ENCODE results near the gene TBX18. TPM values are rescaled to one million over a fixed set of nuclear protein-coding genes. Genes with fewer than 3 reads are reported as not detected.

TBX18 gene
- total RNA-seq, 1 experiment from 2014 or later: 0.15 TPM

DNA sequence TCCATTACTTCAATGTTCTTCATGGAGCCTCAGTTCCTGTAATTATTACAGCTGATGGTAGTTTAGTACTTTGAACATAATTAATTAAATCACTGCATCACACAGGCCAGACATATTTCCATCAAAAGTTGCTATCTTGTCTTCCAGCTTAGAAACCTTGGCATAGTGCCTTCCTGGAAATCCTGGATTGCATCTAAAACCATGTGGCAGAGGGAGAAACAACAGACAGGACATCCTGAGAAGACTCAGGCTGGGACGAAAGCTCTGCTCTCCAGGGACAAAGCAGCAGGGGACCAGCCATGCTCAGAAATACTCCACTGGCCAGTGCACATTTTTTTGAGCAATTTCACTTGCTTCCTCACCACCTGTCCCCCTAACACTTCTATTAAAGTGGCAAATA is 55.3 kb downstream of the TBX18 start (continued):
- TF ChIP-seq, protein P1, sequence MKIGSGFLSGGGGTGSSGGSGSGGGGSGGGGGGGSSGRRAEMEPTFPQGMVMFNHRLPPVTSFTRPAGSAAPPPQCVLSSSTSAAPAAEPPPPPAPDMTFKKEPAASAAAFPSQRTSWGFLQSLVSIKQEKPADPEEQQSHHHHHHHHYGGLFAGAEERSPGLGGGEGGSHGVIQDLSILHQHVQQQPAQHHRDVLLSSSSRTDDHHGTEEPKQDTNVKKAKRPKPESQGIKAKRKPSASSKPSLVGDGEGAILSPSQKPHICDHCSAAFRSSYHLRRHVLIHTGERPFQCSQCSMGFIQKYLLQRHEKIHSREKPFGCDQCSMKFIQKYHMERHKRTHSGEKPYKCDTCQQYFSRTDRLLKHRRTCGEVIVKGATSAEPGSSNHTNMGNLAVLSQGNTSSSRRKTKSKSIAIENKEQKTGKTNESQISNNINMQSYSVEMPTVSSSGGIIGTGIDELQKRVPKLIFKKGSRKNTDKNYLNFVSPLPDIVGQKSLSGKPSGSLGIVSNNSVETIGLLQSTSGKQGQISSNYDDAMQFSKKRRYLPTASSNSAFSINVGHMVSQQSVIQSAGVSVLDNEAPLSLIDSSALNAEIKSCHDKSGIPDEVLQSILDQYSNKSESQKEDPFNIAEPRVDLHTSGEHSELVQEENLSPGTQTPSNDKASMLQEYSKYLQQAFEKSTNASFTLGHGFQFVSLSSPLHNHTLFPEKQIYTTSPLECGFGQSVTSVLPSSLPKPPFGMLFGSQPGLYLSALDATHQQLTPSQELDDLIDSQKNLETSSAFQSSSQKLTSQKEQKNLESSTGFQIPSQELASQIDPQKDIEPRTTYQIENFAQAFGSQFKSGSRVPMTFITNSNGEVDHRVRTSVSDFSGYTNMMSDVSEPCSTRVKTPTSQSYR (CRISPR knock-in tag; IDR thresholded peaks at IDR 0.05): no peak
- TF ChIP-seq ESRRA (CRISPR knock-in tag; IDR thresholded peaks at IDR 0.05; ENCODE audit: borderline replicate concordance): no peak
- TF ChIP-seq ZNF671 (CRISPR knock-in tag; IDR thresholded peaks at IDR 0.05): no peak
- no peak for TF ChIP-seq CREM (CRISPR knock-in tag; IDR thresholded peaks at IDR 0.05)
- TF ChIP-seq ELF4 (CRISPR knock-in tag; IDR thresholded peaks at IDR 0.05; ENCODE audit: low read depth): no peak
- no peak for TF ChIP-seq EMX1 (CRISPR knock-in tag; IDR thresholded peaks at IDR 0.05)
- TF ChIP-seq CBFB (CRISPR knock-in tag; IDR thresholded peaks at IDR 0.05; ENCODE audit: low read depth): no peak

DNA sequence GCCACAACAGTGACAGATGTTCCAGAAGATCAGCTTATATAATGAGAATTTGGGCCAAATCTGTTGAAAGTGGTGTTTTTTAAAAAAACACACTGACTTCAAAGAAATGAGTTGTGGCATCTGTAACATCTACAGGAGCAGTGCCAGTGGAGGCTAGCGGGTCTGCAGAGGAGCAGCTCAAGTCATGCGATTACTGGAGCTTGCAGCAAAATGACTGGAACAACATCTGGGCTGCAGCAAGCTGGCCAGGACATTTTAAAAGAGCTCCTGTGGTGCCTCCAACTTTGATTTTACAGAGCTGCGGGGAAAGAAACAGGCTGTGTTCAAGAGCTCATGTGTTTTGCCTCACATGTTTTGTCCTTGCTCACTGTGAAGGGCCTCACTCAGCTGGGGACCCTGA is 57.2 kb downstream of the TBX18 start:
- ATAC-seq (no peak), DNase-seq (ENCODE audit: low spot score) (no peak)
- ChIA-PET POLR2A (no interaction called here), CTCF (interaction anchor here (0.6 kb wide), 1 partner anchor 21 kb away, joined by 3 read pairs; no protein-coding TSS in a partner anchor)
- TF ChIP-seq RORB (CRISPR knock-in tag; IDR thresholded peaks at IDR 0.05): no peak
- TF ChIP-seq, protein P2, sequence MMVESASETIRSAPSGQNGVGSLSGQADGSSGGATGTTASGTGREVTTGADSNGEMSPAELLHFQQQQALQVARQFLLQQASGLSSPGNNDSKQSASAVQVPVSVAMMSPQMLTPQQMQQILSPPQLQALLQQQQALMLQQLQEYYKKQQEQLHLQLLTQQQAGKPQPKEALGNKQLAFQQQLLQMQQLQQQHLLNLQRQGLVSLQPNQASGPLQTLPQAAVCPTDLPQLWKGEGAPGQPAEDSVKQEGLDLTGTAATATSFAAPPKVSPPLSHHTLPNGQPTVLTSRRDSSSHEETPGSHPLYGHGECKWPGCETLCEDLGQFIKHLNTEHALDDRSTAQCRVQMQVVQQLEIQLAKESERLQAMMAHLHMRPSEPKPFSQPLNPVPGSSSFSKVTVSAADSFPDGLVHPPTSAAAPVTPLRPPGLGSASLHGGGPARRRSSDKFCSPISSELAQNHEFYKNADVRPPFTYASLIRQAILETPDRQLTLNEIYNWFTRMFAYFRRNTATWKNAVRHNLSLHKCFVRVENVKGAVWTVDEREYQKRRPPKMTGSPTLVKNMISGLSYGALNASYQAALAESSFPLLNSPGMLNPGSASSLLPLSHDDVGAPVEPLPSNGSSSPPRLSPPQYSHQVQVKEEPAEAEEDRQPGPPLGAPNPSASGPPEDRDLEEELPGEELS (CRISPR knock-in tag; IDR thresholded peaks at IDR 0.05): no peak
- no peak for TF ChIP-seq SMAD3 (CRISPR knock-in tag; IDR thresholded peaks at IDR 0.05; ENCODE audit: borderline replicate concordance)
- no peak for TF ChIP-seq NR1H2 (CRISPR knock-in tag; IDR thresholded peaks at IDR 0.05)
- 0 out of 2 replicates have a peak, but pooled peaks cover 1% of the 10 kb centered on the region for H3K27me3 Mint-ChIP-seq (ENCODE audit: low read depth)
- H3K4me1 Mint-ChIP-seq: no peaks in the 10 kb centered on the region
- no peak overlapping the region for H3K4me3 Mint-ChIP-seq
- H3K9me3 Mint-ChIP-seq: peaks cover 19% of the 10 kb centered on the region
- H3K27ac Mint-ChIP-seq: no peak overlapping the region
- no peaks in the 10 kb centered on the region for H3K36me3 Mint-ChIP-seq

DNA sequence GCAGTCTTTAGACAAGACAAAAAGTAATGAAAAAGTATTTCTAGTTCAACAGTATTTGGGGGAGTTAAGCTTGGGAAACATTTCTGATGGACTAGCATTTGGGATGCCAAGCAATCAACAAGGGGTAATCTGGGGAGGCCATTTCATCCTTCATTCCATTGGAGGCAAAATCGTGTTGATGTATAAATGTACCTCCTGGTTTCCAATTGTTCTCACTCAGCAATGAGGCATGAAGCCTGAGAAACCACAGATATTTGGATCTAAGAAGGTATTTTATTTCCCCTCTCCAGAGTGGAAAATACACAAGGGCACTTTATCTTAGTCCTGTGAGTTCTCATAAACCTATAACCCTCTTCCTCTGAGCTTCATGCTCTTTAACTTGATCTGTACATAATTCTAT is 68.2 kb downstream of the TBX18 start:
- DNase-seq (ENCODE audit: low spot score): no peak
- Mint-ChIP-seq H3K36me3 (peaks cover 12% of the 10 kb centered on the region), H3K4me1 (peaks cover 3% of the 10 kb centered on the region; the same call in 1 of the 2 replicates), H3K27ac (no peak overlapping the region), H3K4me3 (no peak overlapping the region), H3K9me3 (peaks cover 15% of the 10 kb centered on the region), H3K27me3 (ENCODE audit: low read depth) (peaks cover 3% of the 10 kb centered on the region; the same call in 1 of the 2 replicates)
- CTCF ChIA-PET: no interaction called here
- ATAC-seq: no peak
- POLR2A ChIA-PET: no interaction called here
- TF ChIP-seq SMAD4 (CRISPR knock-in tag; IDR thresholded peaks at IDR 0.05) (no peak), SP1 (CRISPR knock-in tag; conservative IDR thresholded peaks at IDR 0.05) (no peak), RORB (CRISPR knock-in tag; IDR thresholded peaks at IDR 0.05) (no peak), ESRRA (CRISPR knock-in tag; IDR thresholded peaks at IDR 0.05; ENCODE audit: borderline replicate concordance) (no peak), MYBL2 (CRISPR knock-in tag; IDR thresholded peaks at IDR 0.05) (no peak), FOXP1 (CRISPR knock-in tag; IDR thresholded peaks at IDR 0.05; ENCODE audit: borderline replicate concordance) (no peak), EMX1 (CRISPR knock-in tag; IDR thresholded peaks at IDR 0.05) (no peak), GRHL2 (CRISPR knock-in tag; IDR thresholded peaks at IDR 0.05; ENCODE audit: insufficient replicate concordance, severe bottlenecking) (no peak), ZNF232 (CRISPR knock-in tag; IDR thresholded peaks at IDR 0.05) (no peak)
- TF ChIP-seq, protein P1 (CRISPR knock-in tag; IDR thresholded peaks at IDR 0.05): no peak
- TF ChIP-seq, protein P2 (CRISPR knock-in tag; IDR thresholded peaks at IDR 0.05): no peak
- TF ChIP-seq, protein P3, sequence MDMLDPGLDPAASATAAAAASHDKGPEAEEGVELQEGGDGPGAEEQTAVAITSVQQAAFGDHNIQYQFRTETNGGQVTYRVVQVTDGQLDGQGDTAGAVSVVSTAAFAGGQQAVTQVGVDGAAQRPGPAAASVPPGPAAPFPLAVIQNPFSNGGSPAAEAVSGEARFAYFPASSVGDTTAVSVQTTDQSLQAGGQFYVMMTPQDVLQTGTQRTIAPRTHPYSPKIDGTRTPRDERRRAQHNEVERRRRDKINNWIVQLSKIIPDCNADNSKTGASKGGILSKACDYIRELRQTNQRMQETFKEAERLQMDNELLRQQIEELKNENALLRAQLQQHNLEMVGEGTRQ (CRISPR knock-in tag; IDR thresholded peaks at IDR 0.05): no peak
- TF ChIP-seq, protein P4, sequence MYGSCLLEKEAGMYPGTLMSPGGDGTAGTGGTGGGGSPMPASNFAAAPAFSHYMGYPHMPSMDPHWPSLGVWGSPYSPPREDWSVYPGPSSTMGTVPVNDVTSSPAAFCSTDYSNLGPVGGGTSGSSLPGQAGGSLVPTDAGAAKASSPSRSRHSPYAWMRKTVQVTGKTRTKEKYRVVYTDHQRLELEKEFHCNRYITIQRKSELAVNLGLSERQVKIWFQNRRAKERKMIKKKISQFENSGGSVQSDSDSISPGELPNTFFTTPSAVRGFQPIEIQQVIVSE (CRISPR knock-in tag; IDR thresholded peaks at IDR 0.05; ENCODE audit: borderline replicate concordance): no peak
- TF ChIP-seq, protein P5, sequence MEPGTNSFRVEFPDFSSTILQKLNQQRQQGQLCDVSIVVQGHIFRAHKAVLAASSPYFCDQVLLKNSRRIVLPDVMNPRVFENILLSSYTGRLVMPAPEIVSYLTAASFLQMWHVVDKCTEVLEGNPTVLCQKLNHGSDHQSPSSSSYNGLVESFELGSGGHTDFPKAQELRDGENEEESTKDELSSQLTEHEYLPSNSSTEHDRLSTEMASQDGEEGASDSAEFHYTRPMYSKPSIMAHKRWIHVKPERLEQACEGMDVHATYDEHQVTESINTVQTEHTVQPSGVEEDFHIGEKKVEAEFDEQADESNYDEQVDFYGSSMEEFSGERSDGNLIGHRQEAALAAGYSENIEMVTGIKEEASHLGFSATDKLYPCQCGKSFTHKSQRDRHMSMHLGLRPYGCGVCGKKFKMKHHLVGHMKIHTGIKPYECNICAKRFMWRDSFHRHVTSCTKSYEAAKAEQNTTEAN (CRISPR knock-in tag; IDR thresholded peaks at IDR 0.05): no peak

Measured in WTC11 (cell line).